Measurements from ENCODE around the gene LRIG1.
A peak's percentile ranks its signal among the peaks of the same experiment; 100 is the strongest.

LRIG1 gene

DNA sequence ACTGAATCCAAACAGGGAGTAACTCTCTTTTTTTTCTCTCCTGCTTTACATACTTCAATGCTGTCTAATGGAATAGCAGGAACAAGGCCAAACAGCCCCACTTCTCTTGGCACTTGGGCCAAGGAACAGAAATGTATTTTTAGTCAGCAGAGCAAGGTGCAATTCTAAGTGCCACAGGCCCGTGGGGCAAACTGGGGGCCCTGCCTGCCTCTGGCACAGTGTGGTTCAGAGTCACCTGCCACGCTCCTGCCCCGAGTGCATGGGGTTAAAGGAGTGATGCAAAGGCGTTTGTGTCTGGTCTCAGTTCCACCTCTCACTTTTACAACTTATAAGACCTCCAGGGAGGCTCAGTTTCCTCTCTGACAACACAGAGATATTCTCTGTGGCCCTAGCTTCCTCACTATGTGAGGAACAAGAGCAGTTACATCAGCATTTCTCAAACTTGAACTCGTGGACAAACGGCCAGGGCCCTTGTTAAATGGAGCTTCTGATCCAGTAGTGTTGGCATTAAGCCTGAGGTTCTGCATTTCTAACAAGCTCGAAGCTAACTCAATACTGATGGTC lies 51.3 kb downstream of the LRIG1 start:
- no peak for DNase-seq (ENCODE audit: low read depth)
- H3K4me3 ChIP-seq (replicated peaks; ENCODE audit: low read depth, low read length): no peak overlapping the region
- TF ChIP-seq, protein P1, sequence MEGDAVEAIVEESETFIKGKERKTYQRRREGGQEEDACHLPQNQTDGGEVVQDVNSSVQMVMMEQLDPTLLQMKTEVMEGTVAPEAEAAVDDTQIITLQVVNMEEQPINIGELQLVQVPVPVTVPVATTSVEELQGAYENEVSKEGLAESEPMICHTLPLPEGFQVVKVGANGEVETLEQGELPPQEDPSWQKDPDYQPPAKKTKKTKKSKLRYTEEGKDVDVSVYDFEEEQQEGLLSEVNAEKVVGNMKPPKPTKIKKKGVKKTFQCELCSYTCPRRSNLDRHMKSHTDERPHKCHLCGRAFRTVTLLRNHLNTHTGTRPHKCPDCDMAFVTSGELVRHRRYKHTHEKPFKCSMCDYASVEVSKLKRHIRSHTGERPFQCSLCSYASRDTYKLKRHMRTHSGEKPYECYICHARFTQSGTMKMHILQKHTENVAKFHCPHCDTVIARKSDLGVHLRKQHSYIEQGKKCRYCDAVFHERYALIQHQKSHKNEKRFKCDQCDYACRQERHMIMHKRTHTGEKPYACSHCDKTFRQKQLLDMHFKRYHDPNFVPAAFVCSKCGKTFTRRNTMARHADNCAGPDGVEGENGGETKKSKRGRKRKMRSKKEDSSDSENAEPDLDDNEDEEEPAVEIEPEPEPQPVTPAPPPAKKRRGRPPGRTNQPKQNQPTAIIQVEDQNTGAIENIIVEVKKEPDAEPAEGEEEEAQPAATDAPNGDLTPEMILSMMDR (IDR thresholded peaks at IDR 0.05; ENCODE audit: low read length, missing control alignments): no peak

DNA sequence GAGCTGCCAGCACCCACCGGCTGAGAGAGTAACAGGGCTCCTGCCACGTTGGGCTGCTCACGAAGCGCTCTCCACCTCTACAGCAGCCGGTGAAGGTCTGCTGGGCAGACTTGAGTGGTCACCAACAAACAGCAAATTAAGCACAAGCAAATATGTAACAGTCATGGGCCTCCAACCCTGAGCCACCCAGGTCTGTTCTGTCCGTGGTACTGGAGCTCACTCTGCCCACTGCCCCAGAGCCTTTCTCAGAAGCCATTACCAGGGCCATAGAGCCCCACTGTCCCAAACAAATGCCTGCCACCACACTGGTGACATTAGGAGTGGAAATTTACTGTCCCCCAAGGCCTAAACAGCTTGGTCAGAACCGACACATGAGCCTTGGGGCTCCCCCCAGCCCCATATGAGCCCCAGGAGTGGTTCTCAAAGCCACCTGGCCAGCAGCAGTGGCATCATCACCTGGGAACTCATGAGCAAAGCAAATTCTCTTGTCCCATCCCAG lies 56.6 kb downstream of the LRIG1 start:
- TF ChIP-seq, protein P1 (IDR thresholded peaks at IDR 0.05; ENCODE audit: low read length, missing control alignments): no peak
- H3K4me3 ChIP-seq (replicated peaks; ENCODE audit: low read depth, low read length): no peak overlapping the region
- no peak for DNase-seq (ENCODE audit: low read depth)

DNA sequence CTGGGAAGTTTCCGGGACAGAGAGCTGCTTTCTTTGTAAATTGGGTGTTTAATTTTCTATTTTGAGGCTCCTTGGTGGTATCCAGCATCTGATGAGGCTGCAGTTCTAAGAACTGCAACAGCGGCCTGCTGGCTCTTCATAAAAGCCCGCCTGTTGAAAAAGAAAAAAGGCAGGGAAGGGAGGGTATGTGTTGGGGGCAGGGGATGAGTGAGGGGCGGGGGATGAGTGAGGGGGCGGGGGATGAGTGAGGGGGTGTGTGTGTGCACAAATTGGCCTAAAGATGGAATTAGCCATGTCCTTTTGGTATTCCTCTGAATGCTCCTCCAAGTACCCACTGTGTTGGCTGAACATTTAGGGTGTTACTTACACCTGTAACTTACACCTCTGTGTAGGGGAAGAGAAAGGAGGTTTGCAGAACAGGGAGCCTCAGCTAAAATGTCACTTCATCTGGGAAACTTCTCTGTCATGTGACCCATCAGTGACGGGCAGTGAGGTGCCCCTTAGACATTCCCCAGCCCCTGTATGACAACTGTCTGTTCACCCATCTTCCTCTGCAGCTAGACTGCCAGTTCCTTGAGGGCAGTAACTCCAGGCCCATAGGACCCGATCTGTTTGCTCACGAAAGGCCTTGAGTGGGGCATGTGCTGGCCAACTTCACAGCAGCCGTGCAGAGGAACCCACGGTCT lies 57.6 kb downstream of the LRIG1 start:
- no peak overlapping the region for H3K4me3 ChIP-seq (replicated peaks; ENCODE audit: low read depth, low read length)
- TF ChIP-seq, protein P1 (IDR thresholded peaks at IDR 0.05; ENCODE audit: low read length, missing control alignments): no peak
- no peak for DNase-seq (ENCODE audit: low read depth)

DNA sequence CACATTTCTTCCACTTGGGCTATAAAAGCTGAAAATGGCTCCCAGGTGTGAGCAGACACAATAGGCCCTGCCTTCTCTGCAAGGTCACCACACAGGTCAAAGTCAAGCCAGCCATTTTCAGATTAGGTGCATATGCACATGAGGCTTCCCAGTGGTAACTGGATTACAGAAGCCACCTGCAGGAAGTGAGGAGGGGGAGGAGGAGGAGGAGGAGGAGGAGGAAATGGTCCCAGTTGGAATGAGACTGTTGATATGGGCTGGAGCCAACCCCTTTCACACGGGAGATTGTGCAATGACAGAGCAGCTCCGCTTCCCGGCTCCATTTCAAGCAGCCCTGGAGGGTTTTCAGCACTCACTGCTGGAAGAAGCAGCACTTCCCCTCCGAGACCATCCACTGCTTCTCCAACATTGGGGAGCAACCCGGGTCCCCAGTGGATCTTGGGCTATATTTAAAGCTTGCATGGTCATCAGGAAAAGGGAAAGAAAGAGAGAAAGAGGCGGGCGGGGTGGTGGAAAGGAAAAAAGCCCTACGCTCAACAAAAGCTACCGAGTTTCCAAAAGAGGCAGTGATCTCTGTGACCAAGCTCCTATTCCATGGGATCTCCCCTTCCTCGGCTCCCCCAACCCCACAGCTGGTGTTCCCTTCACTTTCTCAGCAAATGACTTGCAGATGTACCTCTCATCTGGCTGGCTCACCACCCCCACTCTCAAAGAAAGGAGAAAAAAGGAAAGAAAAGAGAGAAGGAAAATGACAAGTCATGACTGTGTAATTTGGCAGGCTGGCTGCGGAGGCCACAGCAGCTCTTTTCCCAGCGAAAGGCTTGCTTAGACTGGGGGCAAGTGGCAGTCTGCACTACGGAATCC lies 58.3 kb downstream of the LRIG1 start:
- TF ChIP-seq, protein P1 (IDR thresholded peaks at IDR 0.05; ENCODE audit: low read length, missing control alignments): no peak
- peak; percentile 90 for DNase-seq (ENCODE audit: low read depth)

DNA sequence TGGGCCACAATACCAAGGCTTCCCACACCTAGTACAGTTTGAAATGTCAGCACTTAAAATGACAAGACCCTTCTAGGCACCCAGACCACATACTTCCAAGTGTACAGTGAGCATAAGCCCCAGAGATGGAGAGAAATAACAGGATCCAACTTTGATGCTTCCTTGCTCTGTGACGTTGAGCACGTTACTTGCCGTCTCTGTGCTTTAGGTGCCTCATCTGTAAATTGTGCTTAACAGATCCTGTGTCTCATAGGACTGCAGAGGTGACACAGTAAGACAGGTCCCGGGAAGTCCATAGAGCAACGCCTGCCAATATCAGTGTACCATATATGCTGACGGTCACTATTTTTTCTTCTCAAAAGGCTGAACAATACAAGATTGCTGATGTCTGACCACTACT lies 59.1 kb downstream of the LRIG1 start:
- no peak overlapping the region for H3K4me3 ChIP-seq (replicated peaks; ENCODE audit: low read depth, low read length)
- DNase-seq (ENCODE audit: low read depth): no peak
- TF ChIP-seq, protein P1 (IDR thresholded peaks at IDR 0.05; ENCODE audit: low read length, missing control alignments): no peak

More for the DNA sequence above, 58.3 kb downstream of the LRIG1 start:
- peak overlapping the region; percentile 9 for H3K4me3 ChIP-seq (replicated peaks; ENCODE audit: low read depth, low read length)

DNA sequence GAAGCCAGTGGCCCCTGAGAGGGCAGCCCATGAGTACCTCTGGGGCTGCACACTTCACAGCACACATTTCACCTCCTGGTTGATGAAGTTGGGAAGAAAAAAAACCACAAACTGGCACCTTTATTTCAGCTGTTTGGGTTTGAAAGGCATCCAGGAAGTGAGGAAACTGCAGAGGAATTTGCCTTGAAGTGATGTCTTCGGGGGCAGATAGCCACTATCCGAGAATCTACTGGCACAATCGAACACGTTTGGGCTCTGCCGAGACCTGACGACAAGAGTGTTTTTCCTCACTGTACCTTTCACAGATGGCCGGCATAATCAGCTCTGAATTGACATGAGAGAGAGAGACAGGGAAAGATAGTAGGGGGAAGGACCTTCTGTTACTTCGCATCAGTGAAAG lies 59.7 kb downstream of the LRIG1 start:
- TF ChIP-seq, protein P1 (IDR thresholded peaks at IDR 0.05; ENCODE audit: low read length, missing control alignments): no peak
- peak; percentile 37 for DNase-seq (ENCODE audit: low read depth)
- no peak overlapping the region for H3K4me3 ChIP-seq (replicated peaks; ENCODE audit: low read depth, low read length)
